Mucosa of stomach (tissue), 1 donor: Measurements from ENCODE around the gene REX1BD.

Source experiments
- H3K27me3 ChIP-seq: one replicate; pipeline ENCODE4 v1.7.0; 2013; ENCODE audit warnings: mild to moderate bottlenecking, low read length; ENCODE audit not compliant: control insufficient read depth, insufficient read depth
- H3K36me3 ChIP-seq: one replicate; pipeline ENCODE4 v1.7.0; 2013; ENCODE audit warnings: low read length; ENCODE audit not compliant: control insufficient read depth, insufficient read depth
- H3K4me1 ChIP-seq: one replicate; pipeline ENCODE4 v1.7.0; 2013; ENCODE audit warnings: mild to moderate bottlenecking, low read length; ENCODE audit not compliant: control insufficient read depth, insufficient read depth
- H3K4me3 ChIP-seq: one replicate; pipeline ENCODE4 v1.7.0; 2013; ENCODE audit warnings: low read length
- H3K9ac ChIP-seq: one replicate; pipeline ENCODE4 v1.7.0; 2013; ENCODE audit warnings: mild to moderate bottlenecking, low read length, moderate library complexity
- H3K9me3 ChIP-seq: one replicate; pipeline ENCODE4 v1.7.0; 2013; ENCODE audit warnings: mild to moderate bottlenecking, low read length, moderate library complexity; ENCODE audit not compliant: control insufficient read depth
- donor health status: Pancreatic carcinoma.

The REX1BD gene

GRCh38 chr19:18613589-18614234, 25.1 kb downstream of the REX1BD start:
- no peak overlapping the region for H3K4me3 ChIP-seq
- no peaks in the 10 kb centered on the region for H3K36me3 ChIP-seq
- H3K9ac ChIP-seq: no peak overlapping the region
- H3K9me3 ChIP-seq: no peaks in the 10 kb centered on the region
- peaks cover 83% of the 10 kb centered on the region for H3K27me3 ChIP-seq
- H3K4me1 ChIP-seq: peaks cover 12% of the 10 kb centered on the region

- H3K27me3 ChIP-seq: peaks cover 60% of the 10 kb centered on the region
- H3K4me3 ChIP-seq: no peak overlapping the region
- H3K9ac ChIP-seq: no peak overlapping the region
- H3K4me1 ChIP-seq: peaks cover 12% of the 10 kb centered on the region
- H3K9me3 ChIP-seq: no peaks in the 10 kb centered on the region
- H3K36me3 ChIP-seq: no peaks in the 10 kb centered on the region
Measured at GRCh38 chr19:18616023-18616422, 27.4 kb downstream of the REX1BD start.

GRCh38 chr19:18617562-18617961, 29.0 kb downstream of the REX1BD start:
- H3K36me3 ChIP-seq: no peaks in the 10 kb centered on the region
- H3K9ac ChIP-seq: no peak overlapping the region
- H3K27me3 ChIP-seq: peaks cover 47% of the 10 kb centered on the region
- peaks cover 5% of the 10 kb centered on the region for H3K4me1 ChIP-seq
- no peak overlapping the region for H3K4me3 ChIP-seq
- no peaks in the 10 kb centered on the region for H3K9me3 ChIP-seq

GRCh38 chr19:18618236-18618635, 29.6 kb downstream of the REX1BD start:
- Histone ChIP-seq H3K4me3 (no peak overlapping the region), H3K9ac (no peak overlapping the region), H3K27me3 (peaks cover 40% of the 10 kb centered on the region), H3K36me3 (no peaks in the 10 kb centered on the region), H3K4me1 (no peaks in the 10 kb centered on the region), H3K9me3 (no peaks in the 10 kb centered on the region)

- Histone ChIP-seq H3K36me3 (no peaks in the 10 kb centered on the region), H3K9me3 (no peaks in the 10 kb centered on the region), H3K4me1 (no peaks in the 10 kb centered on the region), H3K27me3 (peaks cover 19% of the 10 kb centered on the region), H3K9ac (no peak overlapping the region), H3K4me3 (no peak overlapping the region)
Measured at GRCh38 chr19:18620311-18620710, 31.7 kb downstream of the REX1BD start.

GRCh38 chr19:18620902-18621301, 32.3 kb downstream of the REX1BD start:
- Histone ChIP-seq H3K9me3 (no peaks in the 10 kb centered on the region), H3K36me3 (no peaks in the 10 kb centered on the region), H3K9ac (no peak overlapping the region), H3K4me3 (no peak overlapping the region), H3K27me3 (peaks cover 15% of the 10 kb centered on the region), H3K4me1 (no peaks in the 10 kb centered on the region)

- H3K9me3 ChIP-seq: no peaks in the 10 kb centered on the region
- no peaks in the 10 kb centered on the region for H3K27me3 ChIP-seq
- no peaks in the 10 kb centered on the region for H3K36me3 ChIP-seq
- no peak overlapping the region for H3K9ac ChIP-seq
- no peaks in the 10 kb centered on the region for H3K4me1 ChIP-seq
- no peak overlapping the region for H3K4me3 ChIP-seq
Measured at GRCh38 chr19:18626906-18627305, 38.3 kb downstream of the REX1BD start.

- H3K27me3 ChIP-seq: no peaks in the 10 kb centered on the region
- no peaks in the 10 kb centered on the region for H3K9me3 ChIP-seq
- H3K9ac ChIP-seq: no peak overlapping the region
- H3K4me1 ChIP-seq: no peaks in the 10 kb centered on the region
- no peak overlapping the region for H3K4me3 ChIP-seq
- H3K36me3 ChIP-seq: no peaks in the 10 kb centered on the region
Measured at GRCh38 chr19:18629166-18630088, 40.8 kb downstream of the REX1BD start.

- no peaks in the 10 kb centered on the region for H3K27me3 ChIP-seq
- no peak overlapping the region for H3K4me3 ChIP-seq
- peaks cover 27% of the 10 kb centered on the region for H3K4me1 ChIP-seq
- no peak overlapping the region for H3K9ac ChIP-seq
- no peaks in the 10 kb centered on the region for H3K9me3 ChIP-seq
- no peaks in the 10 kb centered on the region for H3K36me3 ChIP-seq
Measured at GRCh38 chr19:18633321-18633720, 44.7 kb downstream of the REX1BD start.

GRCh38 chr19:18634612-18635297, 46.2 kb downstream of the REX1BD start:
- H3K9ac ChIP-seq: no peak overlapping the region
- H3K4me1 ChIP-seq: peaks cover 29% of the 10 kb centered on the region
- no peaks in the 10 kb centered on the region for H3K9me3 ChIP-seq
- H3K4me3 ChIP-seq: no peak overlapping the region
- no peaks in the 10 kb centered on the region for H3K27me3 ChIP-seq
- H3K36me3 ChIP-seq: no peaks in the 10 kb centered on the region

GRCh38 chr19:18635831-18636182, 47.2 kb downstream of the REX1BD start:
- no peak overlapping the region for H3K4me3 ChIP-seq

More at GRCh38 chr19:18635831-18636182, 47.2 kb downstream of the REX1BD start:
- Histone ChIP-seq H3K27me3 (no peaks in the 10 kb centered on the region), H3K9me3 (no peaks in the 10 kb centered on the region), H3K4me1 (peaks cover 29% of the 10 kb centered on the region), H3K9ac (no peak overlapping the region), H3K36me3 (no peaks in the 10 kb centered on the region)
